Transverse colon (tissue), 4 donors: ENCODE measurements around the gene KCTD14. TPM values are rescaled to one million over a fixed set of nuclear protein-coding genes. Genes with fewer than 3 reads are reported as not detected.
"Not testable (repeated sequence)": the region's sequence is repeated elsewhere in the genome, so short reads cannot be mapped to it uniquely, and the experiment has no call there.

Experiments used
- DNase-seq: peaks from one replicate; pipeline ENCODE4 v3.0.0-alpha.2; 2019
- H3K27ac ChIP-seq, 4 donors: fragments of 200-600 bp; sonication (generic); 2 replicates each; pipeline ENCODE4 v1.5.1; 2016 to 2018; ENCODE audit warnings: inconsistent platforms in 4 of 4
- H3K27me3 ChIP-seq: fragments of 200-600 bp; sonication (generic); 2 replicates; pipeline ENCODE4 v1.5.1; 2017; ENCODE audit warnings: inconsistent platforms
- H3K36me3 ChIP-seq, 4 donors: fragments of 200-600 bp; sonication (generic); 2 replicates each; pipeline ENCODE4 v1.5.1; 2017 to 2019; ENCODE audit warnings: inconsistent platforms in 4 of 4
- H3K4me1 ChIP-seq, 4 donors: fragments of 200-600 bp; sonication (generic); 2 replicates each; pipeline ENCODE4 v1.5.1; 2017 to 2020; ENCODE audit warnings: inconsistent platforms in 4 of 4
- H3K4me3 ChIP-seq, 4 donors: fragments of 200-600 bp; sonication (generic); 1 replicate in 1 of 4; 2 replicates in 3 of 4; pipeline versions ENCODE4 v1.5.1 to v1.6.1; 2017 to 2019; ENCODE audit warnings: inconsistent platforms in 4 of 4
- H3K9me3 ChIP-seq, 2 donors: fragments of 200-600 bp; sonication (generic); 2 replicates each; pipeline ENCODE4 v1.5.1; 2017 to 2019; ENCODE audit warnings: inconsistent platforms in 2 of 2
- EP300 ChIP-seq: sonication (generic); formaldehyde crosslinking; IDR thresholded peaks from one replicate; pipeline ENCODE4 v1.6.1; 2017; ENCODE audit warnings: antibody characterized with exemption, low read depth
- POLR2A ChIP-seq: fragments of 450-650 bp; IDR thresholded peaks from one replicate; pipeline ENCODE4 v1.6.1; 2016; ENCODE audit warnings: antibody characterized with exemption, mild to moderate bottlenecking, moderate library complexity
- POLR2AphosphoS5 ChIP-seq, 3 donors: sonication (generic); formaldehyde crosslinking; IDR thresholded peaks; one replicate each; pipeline ENCODE4 v1.6.1; 2016; ENCODE audit warnings: antibody characterized with exemption in 3 of 3
- WGBS, 2 donors: methylation state at CpG; one replicate each; pipeline ENCODE4 v1.1.5; 2018; ENCODE audit warnings: low coverage in 1 of 2; 5-methylcytosine and 5-hydroxymethylcytosine counted together
- in situ Hi-C, 4 donors: fragments of 200-750 bp; cut with MboI; loops; one replicate each; pipeline versions ENCODE4 v1.15.0 to v1.15.1; 2017; ENCODE audit warnings: low sequenced_read_pairs in 3 of 4, low pct_ligation_motif_present in 1 of 4, low pct_unique_long_range_greater_than_20kb in 1 of 4
- intact Hi-C: fragments of 100-400 bp; cut with DNase I; formaldehyde crosslinking; loops from one replicate; pipeline ENCODE4 v1.15.1; 2023; ENCODE audit warnings: low total_unique reads
- total RNA-seq, 4 donors: library from RNA; depleted of rRNA; stranded (reverse); fragments of >200 nt; gene quantifications; one replicate each; pipeline ENCODE4 v1.1.0, GENCODE V29; 2016
- TF ChIP-seq, protein P1 (sequence below), 5 experiments: fragments of 200-600 bp in 3 of 5; fragments of 450-650 bp in 2 of 5; sonication (generic) in 3 of 5; IDR thresholded peaks; 1 replicate in 2 of 5; 2 replicates in 3 of 5; pipeline ENCODE4 v1.5.1; 2016 to 2017; ENCODE audit warnings: antibody characterized with exemption in 5 of 5, inconsistent platforms in 3 of 5, mild to moderate bottlenecking in 2 of 5, moderate library complexity in 1 of 5

Gene KCTD14
- total RNA-seq, 4 donors from 2014 or later = 1.2 to 8.6 (median 5.1) TPM

DNA sequence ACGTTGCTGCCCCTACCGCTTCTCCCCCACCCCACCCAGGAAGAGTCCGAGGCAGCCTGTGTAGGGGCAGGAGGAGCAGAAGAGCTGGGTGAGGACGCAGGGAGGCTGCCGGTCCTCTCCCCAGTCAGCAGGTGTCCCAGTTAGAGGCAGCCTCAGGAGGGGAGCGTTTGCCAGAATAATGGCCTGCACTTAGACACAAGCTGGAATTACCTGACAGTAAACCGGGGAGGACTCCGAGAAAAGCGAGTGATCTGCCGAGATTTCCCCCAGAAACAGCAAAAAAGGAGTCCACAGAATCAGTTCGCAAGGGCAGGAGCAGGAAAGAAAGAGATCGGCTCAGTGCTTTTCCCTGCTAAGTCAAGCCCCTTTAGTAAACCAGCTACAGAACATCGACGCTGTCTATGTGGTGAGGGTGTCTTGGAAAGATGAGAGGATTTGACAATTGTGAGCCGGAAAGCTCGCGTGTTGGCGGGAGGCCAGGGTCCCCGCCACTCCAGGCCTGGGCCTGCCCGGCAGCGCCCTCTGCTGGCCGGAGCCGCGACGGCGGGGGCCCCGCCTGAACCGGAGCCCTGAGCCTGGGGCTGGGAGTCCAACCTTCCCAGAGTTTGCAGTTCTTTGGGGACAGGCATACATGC, 22.9 kb upstream of the KCTD14 start:
- in situ Hi-C loops (no loop called here), intact Hi-C loops (no loop called here)
- Histone ChIP-seq H3K36me3 (no peaks in the 10 kb centered on the region), H3K9me3 (no peaks in the 10 kb centered on the region), H3K4me1 (peaks cover 0 to 23% (median 16%) of the 10 kb centered on the region in 4 donors), H3K27me3 (no peaks in the 10 kb centered on the region), H3K4me3 (peak overlapping the region; percentile 9 to 54 (median 36)), H3K27ac (peak overlapping the region; percentile 70 to 78 (median 75))
- DNase-seq = peak; percentile 87
- TF ChIP-seq, protein P1, sequence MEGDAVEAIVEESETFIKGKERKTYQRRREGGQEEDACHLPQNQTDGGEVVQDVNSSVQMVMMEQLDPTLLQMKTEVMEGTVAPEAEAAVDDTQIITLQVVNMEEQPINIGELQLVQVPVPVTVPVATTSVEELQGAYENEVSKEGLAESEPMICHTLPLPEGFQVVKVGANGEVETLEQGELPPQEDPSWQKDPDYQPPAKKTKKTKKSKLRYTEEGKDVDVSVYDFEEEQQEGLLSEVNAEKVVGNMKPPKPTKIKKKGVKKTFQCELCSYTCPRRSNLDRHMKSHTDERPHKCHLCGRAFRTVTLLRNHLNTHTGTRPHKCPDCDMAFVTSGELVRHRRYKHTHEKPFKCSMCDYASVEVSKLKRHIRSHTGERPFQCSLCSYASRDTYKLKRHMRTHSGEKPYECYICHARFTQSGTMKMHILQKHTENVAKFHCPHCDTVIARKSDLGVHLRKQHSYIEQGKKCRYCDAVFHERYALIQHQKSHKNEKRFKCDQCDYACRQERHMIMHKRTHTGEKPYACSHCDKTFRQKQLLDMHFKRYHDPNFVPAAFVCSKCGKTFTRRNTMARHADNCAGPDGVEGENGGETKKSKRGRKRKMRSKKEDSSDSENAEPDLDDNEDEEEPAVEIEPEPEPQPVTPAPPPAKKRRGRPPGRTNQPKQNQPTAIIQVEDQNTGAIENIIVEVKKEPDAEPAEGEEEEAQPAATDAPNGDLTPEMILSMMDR (IDR thresholded peaks at IDR 0.05) = peak; percentile 94 to 99 (median 99)
- TF ChIP-seq POLR2A (no peak), EP300 (no peak), POLR2AphosphoS5 (IDR thresholded peaks at IDR 0.05) (peak in 2 of 3 donors; percentile 60 to 76)
- WGBS, 2 donors = 3% methylated on average over 26 of the region's 28 CpGs; no CpG with 5 or more reads in 1 of the 2 donors

GRCh38 chr11:78044706-78045105, 21.6 kb upstream of the KCTD14 start:
- H3K4me3 ChIP-seq = no peak overlapping the region
- no peaks in the 10 kb centered on the region for H3K36me3 ChIP-seq
- 52 to 67% methylated on average over 3 to 5 of the region's 5 CpGs for WGBS, 2 donors
- no peaks in the 10 kb centered on the region for H3K9me3 ChIP-seq
- in situ Hi-C loops (no loop called here), intact Hi-C loops (no loop called here)
- TF ChIP-seq EP300 (no peak), POLR2AphosphoS5 (IDR thresholded peaks at IDR 0.05) (peak in 2 of 3 donors; percentile 49 to 59)
- TF ChIP-seq, protein P1 (IDR thresholded peaks at IDR 0.05) = no peak
- peak overlapping the region in 3 of 4 donors; percentile 43 to 72 (median 46) for H3K27ac ChIP-seq
- no peaks in the 10 kb centered on the region for H3K27me3 ChIP-seq
- DNase-seq = peak; percentile 77
- H3K4me1 ChIP-seq = peaks cover 11 to 36% (median 27%) of the 10 kb centered on the region in 4 donors

- no peak overlapping the region for H3K27ac ChIP-seq
- DNase-seq = no peak
- H3K9me3 ChIP-seq = no peaks in the 10 kb centered on the region
- intact Hi-C loops = no loop called here
- TF ChIP-seq, protein P1 (IDR thresholded peaks at IDR 0.05) = no peak
- TF ChIP-seq EP300 = no peak
- no peak for TF ChIP-seq POLR2AphosphoS5 (IDR thresholded peaks at IDR 0.05)
- TF ChIP-seq POLR2A = no peak
- no peak overlapping the region for H3K4me3 ChIP-seq
- no peaks in the 10 kb centered on the region for H3K36me3 ChIP-seq
- 94 to 100% methylated on average over 5 to 14 of the region's 14 CpGs for WGBS, 2 donors
- peaks cover 20 to 60% (median 48%) of the 10 kb centered on the region in 4 donors for H3K4me1 ChIP-seq
- no peaks in the 10 kb centered on the region for H3K27me3 ChIP-seq
- in situ Hi-C loops = no loop called here
Measured at GRCh38 chr11:78041843-78042440, 18.9 kb upstream of the KCTD14 start.

DNA sequence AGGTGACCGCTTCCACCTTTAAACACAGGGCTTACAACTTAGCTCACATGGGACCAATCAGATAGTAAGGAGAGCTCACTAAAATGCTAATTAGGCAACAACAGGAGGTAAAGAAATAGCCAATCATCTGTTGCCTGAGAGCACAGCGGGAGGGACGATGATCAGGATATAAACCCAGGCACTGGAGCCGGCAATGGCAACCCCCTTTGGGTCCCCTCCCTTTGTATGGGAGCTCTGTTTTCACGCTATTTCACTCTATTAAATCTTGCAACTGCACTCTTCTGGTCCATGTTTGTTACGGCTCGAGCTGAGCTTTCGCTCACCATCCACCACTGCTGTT, 18.3 kb upstream of the KCTD14 start:
- H3K4me1 ChIP-seq = peaks cover 20 to 58% (median 49%) of the 10 kb centered on the region in 4 donors
- in situ Hi-C loops, H3K9me3 ChIP-seq, H3K27me3 ChIP-seq, H3K4me3 ChIP-seq, DNase-seq, H3K27ac ChIP-seq, intact Hi-C loops, H3K36me3 ChIP-seq: not testable (repeated sequence)
- 96 to 100% methylated on average over 1 to 8 of the region's 8 CpGs for WGBS, 2 donors
